ENCODE results near the gene PLPP7.

DNA sequence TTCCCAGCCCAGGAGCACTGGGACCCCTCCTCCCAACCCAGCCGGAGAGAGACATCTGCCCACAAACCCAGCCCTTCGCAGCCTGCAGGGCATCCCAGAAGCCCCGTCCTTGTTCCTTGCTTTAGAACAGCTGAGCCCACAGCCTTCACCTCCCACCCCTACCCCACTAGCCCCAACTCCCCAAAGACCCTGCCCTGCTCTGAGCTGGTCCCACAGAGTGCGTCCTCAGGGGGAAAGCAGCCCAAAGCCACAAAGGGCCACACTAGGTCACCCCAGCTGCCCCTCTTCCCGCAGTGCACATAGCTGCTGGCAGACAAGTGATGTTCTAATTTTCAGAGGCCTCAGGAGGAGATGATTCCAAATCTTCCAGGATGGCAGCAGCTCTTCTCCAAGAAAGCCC lies 8.8 kb downstream of the PLPP7 start:
- TF ChIP-seq, protein P1, sequence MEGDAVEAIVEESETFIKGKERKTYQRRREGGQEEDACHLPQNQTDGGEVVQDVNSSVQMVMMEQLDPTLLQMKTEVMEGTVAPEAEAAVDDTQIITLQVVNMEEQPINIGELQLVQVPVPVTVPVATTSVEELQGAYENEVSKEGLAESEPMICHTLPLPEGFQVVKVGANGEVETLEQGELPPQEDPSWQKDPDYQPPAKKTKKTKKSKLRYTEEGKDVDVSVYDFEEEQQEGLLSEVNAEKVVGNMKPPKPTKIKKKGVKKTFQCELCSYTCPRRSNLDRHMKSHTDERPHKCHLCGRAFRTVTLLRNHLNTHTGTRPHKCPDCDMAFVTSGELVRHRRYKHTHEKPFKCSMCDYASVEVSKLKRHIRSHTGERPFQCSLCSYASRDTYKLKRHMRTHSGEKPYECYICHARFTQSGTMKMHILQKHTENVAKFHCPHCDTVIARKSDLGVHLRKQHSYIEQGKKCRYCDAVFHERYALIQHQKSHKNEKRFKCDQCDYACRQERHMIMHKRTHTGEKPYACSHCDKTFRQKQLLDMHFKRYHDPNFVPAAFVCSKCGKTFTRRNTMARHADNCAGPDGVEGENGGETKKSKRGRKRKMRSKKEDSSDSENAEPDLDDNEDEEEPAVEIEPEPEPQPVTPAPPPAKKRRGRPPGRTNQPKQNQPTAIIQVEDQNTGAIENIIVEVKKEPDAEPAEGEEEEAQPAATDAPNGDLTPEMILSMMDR (IDR thresholded peaks at IDR 0.05): no peak
- TF ChIP-seq, protein P2, sequence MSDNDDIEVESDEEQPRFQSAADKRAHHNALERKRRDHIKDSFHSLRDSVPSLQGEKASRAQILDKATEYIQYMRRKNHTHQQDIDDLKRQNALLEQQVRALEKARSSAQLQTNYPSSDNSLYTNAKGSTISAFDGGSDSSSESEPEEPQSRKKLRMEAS (IDR thresholded peaks at IDR 0.05): no peak
- TF ChIP-seq BHLHE40 (IDR thresholded peaks at IDR 0.05; ENCODE audit: low read depth, low read length): no peak

Data from A549 (cell line).